GM21360 (cell line): Measurements from ENCODE around the gene MDFI.

ENCODE experiments used
- ATAC-seq: cut with Tn5 transposase; IDR thresholded peaks from one replicate; pipeline ENCODE4 v1.9.1; 2021; ENCODE audit warnings: mild to moderate bottlenecking, moderate library complexity; ENCODE audit not compliant: unreplicated experiment

Gene MDFI

DNA sequence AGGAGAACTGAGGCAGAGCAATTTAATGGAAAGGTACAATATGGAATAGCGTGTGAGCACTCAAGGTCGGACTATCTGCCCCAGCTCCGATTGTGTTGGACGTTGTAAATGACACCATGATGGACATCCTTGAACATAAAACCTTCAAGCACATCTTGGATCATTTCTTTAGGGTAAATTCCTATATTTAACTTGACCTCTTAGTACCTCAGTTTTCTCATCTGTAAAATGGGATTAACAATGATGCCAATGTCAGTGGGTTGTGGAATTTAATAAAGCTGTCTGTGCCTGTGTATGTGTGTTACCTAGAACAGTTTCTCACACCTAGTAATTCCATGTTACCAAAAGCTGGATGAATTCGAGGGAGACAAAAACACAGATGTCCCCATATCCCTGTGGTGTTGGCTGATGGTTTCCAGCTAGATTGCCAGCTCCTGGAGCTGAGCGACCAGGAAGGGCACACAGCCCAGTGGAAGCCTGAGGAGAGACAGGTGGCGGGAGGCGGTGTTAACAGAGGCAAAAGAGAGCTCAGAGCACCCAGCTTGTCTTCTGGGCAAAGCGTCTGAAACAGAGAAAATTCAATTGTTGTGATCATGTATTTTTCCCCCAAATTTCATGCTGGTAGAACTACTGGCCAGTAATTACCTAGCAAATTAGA lies 32.6 kb downstream of the MDFI start:
- ATAC-seq: no peak

DNA sequence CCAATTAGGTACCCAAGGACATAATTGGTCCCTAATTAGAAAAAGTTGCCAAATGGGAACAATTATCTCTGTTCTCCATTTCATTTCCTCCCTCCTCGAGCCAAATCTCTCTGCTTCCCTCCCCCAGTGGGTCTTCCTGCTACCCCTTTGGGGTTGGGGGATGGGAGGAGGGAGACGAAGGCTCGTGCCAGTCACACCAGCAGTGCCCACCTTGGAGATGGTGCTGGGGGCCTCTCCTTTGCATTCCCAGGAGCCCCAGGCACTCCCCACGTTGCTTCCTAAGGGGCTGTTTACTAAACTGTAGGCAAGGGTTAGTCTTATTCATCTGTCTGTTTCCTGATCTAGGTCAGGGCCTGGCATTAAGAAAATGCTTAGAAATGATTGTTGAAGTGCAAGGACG lies 33.1 kb downstream of the MDFI start:
- no peak for ATAC-seq

DNA sequence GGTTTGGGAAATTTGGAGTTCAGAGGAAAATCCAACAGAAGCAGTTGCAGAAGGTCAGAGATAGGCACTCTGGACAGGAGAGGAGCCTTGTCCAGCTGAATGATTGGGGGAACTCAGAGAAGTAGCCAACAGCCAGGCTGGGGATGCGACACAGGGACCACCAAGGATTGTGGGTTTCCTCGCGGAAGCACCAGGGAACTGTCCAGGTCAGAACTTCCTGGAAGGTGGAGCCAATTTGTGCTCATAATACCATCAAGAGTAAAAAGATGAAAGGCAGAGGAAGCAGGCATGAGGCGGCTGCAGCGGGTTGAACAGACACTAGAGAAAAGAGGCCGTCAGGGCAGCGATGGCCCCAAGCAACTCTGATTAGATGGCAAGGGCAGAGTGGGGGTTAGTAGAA lies 33.7 kb downstream of the MDFI start:
- no peak for ATAC-seq

DNA sequence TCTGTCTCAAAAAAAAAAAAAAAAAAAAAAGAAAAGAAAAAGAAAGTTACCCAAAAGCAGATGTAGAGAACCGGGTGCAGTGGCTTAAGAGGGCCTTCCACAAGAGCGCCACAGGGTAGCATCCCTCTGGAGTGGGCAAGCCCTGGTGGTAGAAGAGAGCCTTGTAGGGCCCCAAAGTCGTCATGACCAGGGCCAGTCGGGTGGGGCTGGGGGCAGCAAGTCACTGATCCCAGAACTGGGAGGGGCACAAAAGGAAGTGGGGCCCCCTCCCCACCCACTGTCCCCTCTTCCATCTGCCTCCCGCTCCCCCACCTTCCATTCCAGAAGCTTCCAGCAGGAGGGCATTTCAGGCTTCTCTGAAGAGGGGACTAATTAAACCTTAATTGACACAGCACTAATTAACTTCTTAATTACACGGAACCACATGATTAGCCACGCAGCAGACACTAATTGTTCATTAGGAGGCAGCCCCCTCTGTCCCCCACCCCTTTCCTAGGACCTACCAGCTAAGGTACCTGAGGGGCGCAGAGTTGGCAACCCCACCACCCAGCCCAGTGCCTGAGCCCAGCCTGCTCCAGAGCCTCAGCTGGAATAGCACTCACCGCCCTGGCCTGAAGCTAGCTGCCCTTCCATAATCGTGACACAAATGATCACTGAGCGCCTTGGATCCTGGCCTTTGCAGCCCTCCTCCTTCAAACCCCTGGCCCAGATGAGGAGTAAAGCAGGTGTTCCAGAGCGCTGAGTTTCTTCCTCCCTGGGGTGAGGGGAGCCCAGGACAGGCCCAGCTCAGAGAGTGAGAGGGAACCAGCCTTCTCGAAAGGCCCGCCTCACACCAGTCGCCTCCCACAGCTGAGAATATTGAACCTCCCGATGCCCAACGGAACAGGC lies 34.8 kb downstream of the MDFI start:
- no peak for ATAC-seq

DNA sequence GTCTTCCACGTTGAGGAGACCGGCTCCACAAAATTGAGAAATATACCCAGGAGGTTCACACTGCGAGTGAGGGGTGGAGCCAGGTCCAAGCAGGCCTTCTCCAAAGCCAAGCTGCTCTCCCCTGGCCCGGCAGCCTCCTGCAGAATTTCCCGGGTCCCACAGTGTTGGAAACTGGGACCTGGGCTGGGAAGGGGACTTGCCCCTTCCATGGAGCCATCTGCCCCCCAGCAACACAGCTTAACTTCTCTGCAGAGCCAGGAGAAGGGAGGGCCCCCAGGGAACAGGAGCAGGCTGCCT lies 35.4 kb downstream of the MDFI start:
- ATAC-seq: no peak

GRCh38 chr6:41674231-41675000 lies 36.1 kb downstream of the MDFI start:
- no peak for ATAC-seq

GRCh38 chr6:41675176-41675775 lies 37.0 kb downstream of the MDFI start:
- no peak for ATAC-seq

- ATAC-seq: no peak
Measured at GRCh38 chr6:41675992-41676391, 37.7 kb downstream of the MDFI start.

DNA sequence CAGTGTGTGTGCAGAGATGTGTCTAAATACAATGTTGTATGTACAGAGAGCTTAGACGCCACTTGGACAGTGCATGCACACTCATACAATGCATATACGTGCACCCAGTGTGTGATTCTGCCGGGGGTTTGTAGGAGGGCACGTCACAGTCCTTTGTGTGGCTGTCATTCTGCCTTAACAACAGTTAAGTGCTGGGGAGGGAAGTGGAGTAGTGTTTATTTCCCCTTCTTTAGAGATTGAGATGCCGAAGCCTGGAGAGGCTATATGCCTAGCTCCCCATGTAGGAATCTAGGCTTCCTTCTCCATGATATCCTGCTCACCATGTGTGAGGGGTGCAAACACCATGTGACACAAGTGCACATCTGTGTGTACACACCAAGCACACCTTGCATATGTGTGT lies 38.2 kb downstream of the MDFI start:
- ATAC-seq: no peak

GRCh38 chr6:41677124-41677921 lies 39.1 kb downstream of the MDFI start:
- ATAC-seq: no peak

DNA sequence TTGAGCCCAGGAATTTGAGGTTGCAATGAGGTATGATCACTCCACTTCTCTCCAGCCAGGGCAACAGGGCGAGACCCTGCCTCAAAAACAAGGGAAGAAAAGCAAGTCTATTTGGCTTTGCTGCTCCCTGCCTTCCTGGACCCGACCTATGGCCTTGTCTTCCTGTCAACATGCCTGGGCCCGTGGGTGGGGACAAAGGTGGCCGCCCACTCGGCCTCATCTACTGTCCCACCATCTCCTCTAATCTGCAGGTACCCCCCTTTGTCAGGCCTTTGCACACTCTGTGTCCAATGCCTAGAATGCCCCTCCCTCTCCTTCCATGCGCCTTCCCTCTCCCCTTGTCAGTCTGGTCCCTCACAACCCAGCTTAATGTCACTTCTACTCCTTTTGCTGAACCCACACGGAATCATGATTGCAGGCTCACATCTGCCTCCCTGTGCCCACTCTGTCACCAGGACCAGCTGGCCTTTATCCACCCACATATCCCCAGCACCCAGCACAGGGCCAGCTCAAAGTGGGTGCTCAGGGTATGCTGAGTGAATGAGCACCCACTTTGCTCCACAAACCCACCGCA lies 40.3 kb downstream of the MDFI start:
- ATAC-seq: no peak

DNA sequence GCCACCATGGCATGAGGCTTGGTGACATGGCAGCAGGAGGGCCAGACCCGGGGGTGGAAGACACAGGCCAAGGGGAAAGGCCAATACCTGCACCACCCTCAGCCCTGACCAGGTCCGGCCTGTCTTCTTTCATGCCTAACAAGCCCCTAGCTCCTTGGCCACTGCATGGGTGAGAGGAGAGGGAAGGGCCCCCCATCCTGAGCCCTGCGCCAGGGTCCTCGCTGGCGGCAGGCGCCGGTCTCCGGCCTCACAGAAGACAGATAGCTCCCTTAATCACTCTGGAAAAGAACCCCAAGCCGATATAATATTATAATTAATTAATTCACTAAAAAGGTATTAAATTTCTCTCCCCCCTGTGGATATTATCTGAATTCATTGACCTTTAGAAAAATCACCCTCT lies 41.4 kb downstream of the MDFI start:
- ATAC-seq: no peak

DNA sequence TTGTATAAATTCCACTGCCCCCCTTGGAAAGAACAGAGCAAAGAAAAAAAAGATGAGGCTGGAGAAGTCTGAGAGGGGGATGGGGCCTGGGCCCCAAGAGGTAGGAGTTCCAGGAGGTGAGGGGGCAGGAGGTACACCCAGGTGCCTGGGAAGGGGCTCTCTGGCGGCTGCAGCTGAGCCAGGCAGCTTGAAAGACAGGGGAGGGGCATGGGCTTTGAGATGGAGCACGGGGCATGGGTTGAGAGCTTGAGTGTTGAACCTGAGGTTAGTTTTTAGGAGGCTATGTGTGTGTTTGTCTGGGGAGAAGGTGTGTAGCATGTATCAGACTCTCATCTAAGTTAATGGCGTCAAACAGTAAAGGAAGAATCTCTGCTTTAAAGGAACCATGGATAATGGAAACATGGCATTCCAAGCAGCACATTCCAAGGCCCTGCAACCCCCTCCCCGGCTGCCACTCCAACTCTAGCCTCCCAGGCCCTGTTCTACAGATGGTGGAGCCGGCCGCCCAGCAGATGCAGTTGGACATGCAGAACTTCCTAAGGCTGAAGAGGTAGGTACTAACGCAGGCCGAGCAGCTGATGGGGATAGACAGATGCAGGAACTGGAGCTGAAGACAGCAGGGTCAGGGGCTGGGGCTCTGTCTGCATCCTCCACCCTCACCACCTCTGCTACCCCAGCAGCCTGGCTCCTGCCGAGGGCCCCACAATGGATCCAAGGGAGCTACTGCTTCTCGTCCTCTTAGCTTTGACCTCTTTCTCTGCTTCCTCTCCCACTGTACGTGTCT lies 42.1 kb downstream of the MDFI start:
- ATAC-seq: no peak

DNA sequence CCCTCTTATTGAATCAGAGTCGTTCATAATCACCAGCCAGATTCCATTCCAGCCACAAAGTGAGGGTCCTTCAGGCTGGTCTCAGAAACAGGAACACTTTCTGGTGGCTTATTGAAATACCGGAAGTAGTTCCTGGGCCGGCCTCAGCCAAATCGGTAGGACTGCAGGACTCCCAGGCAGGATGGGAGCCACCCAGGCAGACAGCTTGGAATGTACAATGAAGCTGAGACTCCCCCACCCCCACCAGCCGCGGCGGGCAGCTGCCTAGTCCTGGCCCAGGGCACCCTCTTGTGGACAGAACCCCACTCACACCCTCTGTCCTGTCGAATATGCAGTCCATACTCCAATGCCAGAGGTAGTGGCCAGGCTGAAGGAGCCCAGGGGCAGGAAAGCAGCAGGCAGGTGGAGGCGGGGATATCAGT lies 43.8 kb downstream of the MDFI start:
- ATAC-seq: peak; percentile 59

DNA sequence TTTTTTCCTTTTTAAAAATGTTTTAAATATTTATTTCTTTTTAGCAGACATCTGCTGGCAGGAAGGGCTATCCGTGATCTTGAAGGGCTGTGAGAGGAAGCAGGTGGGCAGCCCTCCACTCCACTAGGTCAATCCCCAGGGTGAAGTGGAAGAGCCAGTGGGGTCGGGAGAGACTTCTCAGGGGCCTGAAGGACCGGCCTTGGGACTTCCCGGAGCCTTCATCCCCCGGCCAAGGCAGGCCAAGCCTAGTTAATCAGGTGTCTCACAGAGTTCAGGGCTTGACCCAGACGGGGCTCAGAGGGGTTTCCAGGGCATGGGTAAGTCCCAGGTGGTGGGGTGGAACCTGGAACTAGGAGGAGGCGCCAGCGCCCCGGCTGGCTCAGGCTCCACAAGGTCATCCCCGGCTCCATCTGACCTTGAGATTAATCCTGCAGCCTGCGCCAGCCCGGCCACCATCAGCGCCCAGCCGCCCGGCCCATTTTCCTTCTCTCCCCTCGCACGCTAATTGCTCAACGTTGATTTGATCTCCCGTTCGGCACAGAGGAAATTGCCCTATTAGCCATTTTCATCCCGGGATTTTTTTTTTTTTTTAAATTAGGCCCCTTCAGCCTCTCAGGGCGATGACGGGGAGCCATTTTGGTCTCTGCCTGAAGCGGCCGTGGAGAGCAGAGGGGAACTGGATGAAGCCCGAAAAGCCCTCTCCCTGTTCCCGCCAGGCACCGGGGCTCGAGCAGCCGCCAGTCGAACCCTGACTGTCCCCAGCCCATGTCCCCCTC lies 44.4 kb downstream of the MDFI start:
- ATAC-seq: peak; percentile 5

DNA sequence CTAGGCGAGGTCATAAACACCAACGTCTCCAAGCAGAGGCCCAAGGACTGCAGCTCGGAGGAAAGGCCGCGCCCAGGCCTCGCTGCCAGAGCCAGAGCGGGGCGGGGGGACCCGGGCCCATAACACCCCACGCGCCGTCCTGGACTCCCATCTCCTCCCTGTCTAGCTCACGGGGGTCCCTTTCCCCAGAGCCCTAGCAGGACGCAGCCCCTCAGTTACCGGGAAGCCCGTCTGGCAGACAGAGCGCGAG lies 44.9 kb downstream of the MDFI start:
- no peak for ATAC-seq

- peak; percentile 61 for ATAC-seq
Measured at GRCh38 chr6:41683523-41684310, 45.4 kb downstream of the MDFI start.
